GM18505 (cell line): ENCODE results near the gene DDOST.
"Not testable (repeated sequence)": the region's sequence is repeated elsewhere in the genome, so short reads cannot be mapped to it uniquely, and the experiment has no call there.

Experiments used
- ATAC-seq: cut with Tn5 transposase; IDR thresholded peaks from one replicate; pipeline ENCODE4 v1.9.1; 2021; ENCODE audit not compliant: unreplicated experiment
- POLR2A ChIP-seq: IDR thresholded peaks from 4 replicates; pipeline ENCODE4 v1.6.1; 2011; ENCODE audit warnings: borderline replicate concordance; ENCODE audit not compliant: insufficient read depth, insufficient read length; ENCODE audit errors: extremely low read depth

DDOST gene

DNA sequence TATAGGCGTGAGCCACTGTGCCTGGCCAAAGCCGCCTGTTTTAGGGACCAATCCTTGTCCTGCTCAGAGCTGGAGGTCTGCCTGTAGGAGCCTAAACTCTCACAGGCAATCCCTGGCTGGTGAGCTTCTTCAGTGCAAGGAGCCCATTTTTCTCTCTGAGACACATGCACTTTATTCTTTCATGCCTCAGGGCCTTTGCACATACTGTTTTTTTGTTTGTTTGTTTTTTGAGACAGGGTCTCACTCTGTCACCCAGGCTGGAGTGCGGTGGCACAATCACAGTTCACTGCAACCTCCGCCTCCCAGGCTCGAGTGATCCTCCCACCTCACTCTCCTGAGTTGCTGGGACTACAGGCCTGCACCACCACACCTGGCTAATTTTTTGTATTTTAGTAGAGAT is 49.5 kb downstream of the DDOST start:
- no peak for ATAC-seq
- no peak for TF ChIP-seq POLR2A

DNA sequence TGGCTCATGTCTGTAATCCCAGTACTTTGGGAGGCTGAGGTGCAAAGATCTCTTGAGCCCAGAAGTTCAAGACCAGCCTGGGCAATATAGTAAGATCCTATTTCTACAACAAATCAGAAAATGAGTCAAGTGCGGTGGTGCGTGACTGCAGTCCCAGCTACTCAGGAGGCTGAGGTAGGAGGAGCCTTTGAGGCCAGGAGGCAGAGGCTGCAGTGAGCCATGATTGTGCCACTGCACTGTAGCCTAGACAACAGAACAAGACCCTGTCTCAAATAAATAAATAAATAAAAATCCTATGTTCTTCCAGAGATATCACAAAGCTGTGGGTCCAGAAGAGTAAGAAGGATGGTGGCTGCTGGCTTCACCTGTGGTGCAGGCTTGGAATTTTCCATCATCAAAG is 50.2 kb downstream of the DDOST start:
- ATAC-seq: no peak
- no peak for TF ChIP-seq POLR2A

DNA sequence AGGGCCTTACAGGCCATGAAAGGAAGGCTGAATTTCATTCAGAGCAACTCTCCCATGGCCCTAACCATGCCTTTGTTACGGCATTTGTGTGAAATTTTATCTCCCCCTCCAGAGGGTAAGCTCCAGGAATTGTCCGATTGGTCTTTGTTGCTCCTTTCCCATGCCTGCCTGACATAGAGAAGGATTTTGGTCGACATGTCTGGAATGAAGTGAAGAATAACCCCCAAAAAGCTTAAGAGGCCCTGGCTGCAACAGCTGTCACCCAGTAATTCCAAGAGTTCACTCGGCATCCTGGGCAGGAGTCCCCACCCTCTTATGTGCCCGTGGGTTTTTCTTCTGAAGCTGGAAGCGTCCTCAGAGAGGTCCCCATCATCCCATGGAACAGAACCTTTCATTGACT is 51.6 kb downstream of the DDOST start:
- TF ChIP-seq POLR2A: no peak
- ATAC-seq: no peak

DNA sequence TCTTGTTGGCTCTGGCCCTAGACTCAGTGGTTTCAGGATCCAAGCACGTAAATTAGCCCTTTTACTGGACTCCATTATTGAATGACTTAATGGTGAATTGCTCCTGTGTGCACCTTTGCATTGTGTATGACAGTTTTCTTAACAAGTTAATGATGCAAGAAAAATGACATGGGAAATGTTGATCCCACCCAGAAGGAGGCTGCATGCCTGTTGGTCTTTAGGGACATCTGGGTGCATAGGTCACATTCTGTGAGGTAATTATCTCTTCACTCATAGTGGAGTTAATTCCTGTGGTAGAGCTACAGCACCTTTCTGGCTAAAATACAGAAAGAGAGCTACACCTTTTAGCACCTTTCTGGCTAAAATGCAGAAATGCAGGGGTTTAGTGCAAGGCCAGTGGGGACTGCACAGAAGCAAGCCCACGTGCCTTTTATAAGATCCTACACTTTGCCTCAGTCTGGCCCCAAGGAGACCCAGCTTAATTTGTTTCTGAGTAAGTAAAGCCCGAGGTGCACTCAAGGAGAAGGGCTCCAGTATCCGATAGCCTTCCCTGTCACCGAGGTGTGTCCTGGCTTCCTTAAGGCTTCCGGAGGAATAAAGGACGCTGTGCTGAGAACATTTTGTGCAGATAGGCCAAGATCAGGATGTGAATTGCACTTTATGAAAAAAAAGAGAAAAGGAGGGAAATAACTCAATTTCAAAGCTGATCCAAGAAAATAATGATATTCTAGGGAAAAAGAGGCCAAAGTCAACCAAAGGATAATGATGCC is 54.2 kb downstream of the DDOST start:
- ATAC-seq: not testable (repeated sequence)

DNA sequence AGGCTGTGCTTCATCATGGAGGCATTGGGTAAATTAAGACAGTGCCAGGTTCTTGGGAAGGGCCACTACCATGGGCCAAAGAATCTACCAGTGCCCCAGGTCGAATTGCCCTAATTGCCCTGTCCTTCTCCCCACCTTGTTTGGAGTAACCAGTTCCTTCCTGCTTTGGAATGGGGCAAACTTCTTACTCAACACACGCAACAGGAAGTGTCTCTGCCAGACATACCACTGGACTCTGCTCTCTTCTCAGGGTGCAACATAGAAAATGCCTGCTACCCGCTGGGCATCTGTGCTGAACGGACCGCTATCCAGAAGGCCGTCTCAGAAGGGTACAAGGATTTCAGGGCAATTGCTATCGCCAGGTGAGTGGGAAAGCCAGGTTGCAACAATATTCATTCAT is 56.5 kb downstream of the DDOST start:
- TF ChIP-seq POLR2A: no peak
- no peak for ATAC-seq

DNA sequence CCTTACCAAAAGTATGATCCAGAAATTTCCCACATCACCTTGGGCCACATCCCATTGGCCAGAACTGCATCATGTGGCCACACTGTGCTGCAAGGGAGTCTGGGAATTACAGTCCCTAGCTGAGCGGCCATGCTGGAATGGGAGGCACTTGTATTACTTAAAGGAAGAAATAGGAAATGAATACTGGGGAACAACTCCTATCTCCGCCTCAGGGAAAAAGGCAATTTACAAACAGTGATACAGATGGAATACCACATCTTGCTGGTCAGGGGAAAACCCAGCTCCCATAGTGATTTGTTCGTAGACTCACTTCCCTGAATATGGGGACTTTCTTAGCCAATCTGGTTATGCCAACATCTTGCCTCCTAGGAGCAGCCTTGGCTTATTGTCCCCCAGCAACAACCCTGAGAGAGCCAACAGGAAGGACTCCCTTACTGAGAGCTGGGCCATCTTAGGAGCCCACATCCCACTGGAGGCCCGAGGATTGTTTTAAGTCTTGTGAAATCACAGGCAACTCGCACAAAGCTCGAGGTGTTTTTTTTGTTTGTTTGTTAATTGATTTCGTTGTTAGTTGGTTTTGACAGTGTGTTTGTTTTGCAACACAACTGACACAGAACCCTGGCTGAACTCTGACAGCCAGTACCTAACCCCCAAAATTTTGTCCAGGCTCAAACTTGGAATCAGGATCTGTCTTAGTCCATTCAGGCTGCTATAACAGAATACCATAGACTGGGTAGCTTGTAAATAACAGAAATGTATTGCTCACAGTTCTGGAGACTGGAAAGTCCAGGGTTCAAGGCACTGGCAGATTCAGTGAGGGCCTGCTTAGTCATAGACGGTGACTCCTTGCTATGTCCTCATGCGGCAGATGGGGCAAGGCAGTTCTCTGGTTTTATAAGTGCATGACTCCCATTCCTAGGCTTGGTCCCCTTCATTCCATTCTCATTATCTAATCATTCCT is 57.4 kb downstream of the DDOST start:
- TF ChIP-seq POLR2A: no peak
- ATAC-seq: no peak

DNA sequence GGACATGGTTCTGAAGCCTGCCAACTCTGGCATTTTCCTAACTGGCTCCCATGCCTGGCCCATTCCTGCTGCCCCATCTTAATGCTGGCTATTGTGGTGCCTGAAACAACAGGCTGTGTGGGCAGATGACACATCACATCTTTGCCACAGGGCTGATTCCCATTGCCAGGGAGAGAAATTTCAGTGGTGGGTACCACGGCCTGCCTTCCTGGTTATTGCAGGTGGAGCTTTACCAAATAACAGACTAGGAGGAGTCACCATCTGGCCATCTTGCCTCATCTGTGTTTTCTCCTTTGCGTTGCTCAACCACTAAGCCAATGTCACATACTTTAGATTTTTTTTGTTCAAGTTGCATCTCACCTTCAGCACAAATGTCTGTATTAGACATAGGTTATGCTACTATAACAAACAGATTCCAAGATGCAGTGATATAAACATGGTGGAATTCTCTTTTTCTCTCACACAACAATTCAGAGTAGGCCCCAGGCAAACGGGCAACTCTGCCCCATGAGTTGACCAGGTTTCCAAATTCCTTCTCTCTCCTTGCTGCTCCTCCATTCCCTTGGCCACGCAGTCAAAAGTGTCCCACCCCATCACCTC is 58.2 kb downstream of the DDOST start:
- TF ChIP-seq POLR2A: no peak
- ATAC-seq: no peak
